Natural killer cell (primary cell): Measurements from ENCODE around the gene NAP1L4. TPM values are rescaled to one million over a fixed set of nuclear protein-coding genes. Genes with fewer than 3 reads are reported as not detected.

Experiments
- ATAC-seq, 3 donors: fragments of 150-1000 bp in 2 of 3; fragments of 200-7000 bp in 1 of 3; cut with Tn5 transposase; 1 replicate in 1 of 3; 2 replicates in 2 of 3; pipeline ENCODE4 v1.10.0; 2021; ENCODE audit warnings: mild to moderate bottlenecking in 2 of 3, moderate library complexity in 2 of 3
- DNase-seq, 2 donors: peaks; one replicate each; pipeline versions ENCODE4 v3.0.0 to v3.0.0-alpha.2; 2013 to 2021; ENCODE audit warnings: mixed read lengths in 1 of 2
- H3K27ac ChIP-seq: one replicate; pipeline ENCODE4 v1.5.1; 2013; ENCODE audit warnings: mild to moderate bottlenecking, low read length
- H3K27me3 ChIP-seq: one replicate; pipeline ENCODE4 v1.6.1; 2013; ENCODE audit warnings: low read length; ENCODE audit not compliant: control insufficient read depth, insufficient read depth
- H3K36me3 ChIP-seq: one replicate; pipeline ENCODE4 v1.6.1; 2013; ENCODE audit warnings: low read length; ENCODE audit not compliant: control insufficient read depth, insufficient read depth
- H3K4me1 ChIP-seq: one replicate; pipeline ENCODE4 v1.6.1; 2013; ENCODE audit warnings: low read length; ENCODE audit not compliant: control insufficient read depth, insufficient read depth
- H3K4me3 ChIP-seq: one replicate; pipeline ENCODE4 v1.5.1; 2013; ENCODE audit warnings: low read length
- H3K9me3 ChIP-seq: one replicate; pipeline ENCODE4 v1.6.1; 2013; ENCODE audit warnings: low read length; ENCODE audit not compliant: control insufficient read depth, insufficient read depth
- H3K27ac Mint-ChIP-seq, 2 donors: one replicate each; pipeline ENCODE4 v1.8.0; 2022; ENCODE audit warnings: mild to moderate bottlenecking in 2 of 2, mixed read lengths in 2 of 2, moderate library complexity in 1 of 2
- H3K27me3 Mint-ChIP-seq, 2 donors: one replicate each; pipeline ENCODE4 v1.8.0; 2022; ENCODE audit warnings: low read depth in 2 of 2, mixed read lengths in 2 of 2
- H3K36me3 Mint-ChIP-seq: one replicate; pipeline ENCODE4 v1.8.0; 2022; ENCODE audit warnings: mixed read lengths
- H3K4me1 Mint-ChIP-seq, 2 donors: one replicate each; pipeline ENCODE4 v1.8.0; 2022; ENCODE audit warnings: mixed read lengths in 2 of 2
- H3K4me3 Mint-ChIP-seq: one replicate; pipeline ENCODE4 v1.8.0; 2022; ENCODE audit warnings: mild to moderate bottlenecking, moderate library complexity, mixed read lengths
- H3K9me3 Mint-ChIP-seq, 2 donors: one replicate each; pipeline ENCODE4 v1.8.0; 2022; ENCODE audit warnings: mixed read lengths in 2 of 2
- CTCF ChIP-seq: fragments of 200-600 bp; IDR thresholded peaks from one replicate; pipeline ENCODE4 v1.8.0; 2022; ENCODE audit warnings: antibody characterized with exemption
- WGBS: methylation state at CpG from one replicate; pipeline ENCODE4 v1.1.7; 2013; ENCODE audit warnings: missing lambda C conversion rate; ENCODE audit not compliant: insufficient coverage; 5-methylcytosine and 5-hydroxymethylcytosine counted together
- intact Hi-C: fragments of 100-400 bp; cut with micrococcal nuclease; formaldehyde crosslinking; loops from one replicate; pipeline ENCODE4 v1.14.2; 2022
- total RNA-seq, 4 donors: library from RNA; stranded (reverse); fragments of 120-200 nt in 1 of 4; gene quantifications; one replicate each; pipeline versions ENCODE4 v1.2.3 to v1.2.4, GENCODE V29; 2013 to 2022

NAP1L4 gene
- total RNA-seq, 3 donors from 2014 or later (not counting 1 experiment from before 2014, with no cell fraction given) = 219 to 244 (median 237) TPM

- H3K4me3 ChIP-seq = no peak overlapping the region
- Mint-ChIP-seq H3K9me3 (no peaks in the 10 kb centered on the region), H3K4me3 (no peak overlapping the region), H3K36me3 (peaks cover 7% of the 10 kb centered on the region), H3K27me3 (no peaks in the 10 kb centered on the region), H3K4me1 (peaks cover 13 to 15% of the 10 kb centered on the region in 2 donors), H3K27ac (peak overlapping the region in 1 of 2 donors; percentile 18)
- peaks cover 97% of the 10 kb centered on the region for H3K36me3 ChIP-seq
- H3K4me1 ChIP-seq = peaks cover 4% of the 10 kb centered on the region
- H3K27me3 ChIP-seq = no peaks in the 10 kb centered on the region
- no peak overlapping the region for H3K27ac ChIP-seq
- no peak for ATAC-seq
- 93% methylated on average over 6 of the region's 6 CpGs for WGBS
- intact Hi-C loops = no loop called here
- TF ChIP-seq CTCF = no peak
- H3K9me3 ChIP-seq = no peaks in the 10 kb centered on the region
- DNase-seq = no peak
Measured at GRCh38 chr11:2955906-2956476, 36.1 kb downstream of the NAP1L4 start.

- H3K4me3 Mint-ChIP-seq = no peak overlapping the region
- H3K36me3 Mint-ChIP-seq = peaks cover 14% of the 10 kb centered on the region
- no peak overlapping the region for H3K27ac ChIP-seq
- peaks cover 96% of the 10 kb centered on the region for H3K36me3 ChIP-seq
- H3K9me3 ChIP-seq = no peaks in the 10 kb centered on the region
- 91% methylated on average over 5 of the region's 6 CpGs for WGBS
- ATAC-seq = peak in 1 of 3 donors; percentile 16
- no peaks in the 10 kb centered on the region for H3K27me3 Mint-ChIP-seq
- H3K4me3 ChIP-seq = no peak overlapping the region
- no peak for TF ChIP-seq CTCF
- no peak for DNase-seq
- H3K9me3 Mint-ChIP-seq = no peaks in the 10 kb centered on the region
- H3K27me3 ChIP-seq = no peaks in the 10 kb centered on the region
- H3K4me1 Mint-ChIP-seq = peaks cover 20 to 21% of the 10 kb centered on the region in 2 donors
- H3K27ac Mint-ChIP-seq = peak overlapping the region in 1 of 2 donors; percentile 22
- intact Hi-C loops = no loop called here
- H3K4me1 ChIP-seq = peaks cover 4% of the 10 kb centered on the region
Measured at GRCh38 chr11:2954263-2954662, 37.9 kb downstream of the NAP1L4 start.

- intact Hi-C loops = no loop called here
- TF ChIP-seq CTCF = no peak
- WGBS = 81% methylated on average over 6 of the region's 6 CpGs
- peaks cover 95% of the 10 kb centered on the region for H3K36me3 ChIP-seq
- Mint-ChIP-seq H3K9me3 (no peaks in the 10 kb centered on the region), H3K36me3 (peaks cover 7% of the 10 kb centered on the region), H3K27me3 (no peaks in the 10 kb centered on the region), H3K27ac (peak overlapping the region; percentile 74 to 75), H3K4me1 (peaks cover 20 to 21% of the 10 kb centered on the region in 2 donors), H3K4me3 (no peak overlapping the region)
- peaks cover 4% of the 10 kb centered on the region for H3K4me1 ChIP-seq
- no peaks in the 10 kb centered on the region for H3K27me3 ChIP-seq
- no peak for DNase-seq
- no peak overlapping the region for H3K4me3 ChIP-seq
- H3K27ac ChIP-seq = no peak overlapping the region
- no peak for ATAC-seq
- no peaks in the 10 kb centered on the region for H3K9me3 ChIP-seq
Measured at GRCh38 chr11:2952290-2952689, 39.8 kb downstream of the NAP1L4 start.
